ENCODE results near the gene UBP1. TPM values are rescaled to one million over a fixed set of nuclear protein-coding genes. Genes with fewer than 3 reads are reported as not detected.
"Not testable (repeated sequence)": the region's sequence is repeated elsewhere in the genome, so short reads cannot be mapped to it uniquely, and the experiment has no call there.

Gene UBP1
- total RNA-seq, 1 donor from 2014 or later: 59.8 TPM

DNA sequence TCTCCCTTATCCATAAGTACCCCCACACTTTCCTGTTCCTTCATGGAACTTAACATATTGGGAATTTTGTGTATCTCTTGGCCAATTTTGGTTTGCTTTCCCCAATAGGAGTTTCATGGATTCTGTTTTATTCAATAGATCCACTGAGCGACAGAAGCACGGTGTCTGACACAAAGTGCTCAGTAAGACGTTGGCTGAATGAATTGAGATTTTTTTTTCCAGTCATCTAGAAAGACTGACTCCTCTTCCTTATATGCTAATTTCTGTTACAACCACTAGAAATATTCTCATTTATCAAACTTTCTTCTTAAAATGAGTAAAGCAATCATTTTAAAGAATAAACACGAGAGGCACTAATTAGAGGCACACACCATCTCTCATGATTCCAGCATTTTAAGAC is 48.1 kb downstream of the UBP1 start:
- no peak for DNase-seq (ENCODE audit: low read depth, low spot score)

DNA sequence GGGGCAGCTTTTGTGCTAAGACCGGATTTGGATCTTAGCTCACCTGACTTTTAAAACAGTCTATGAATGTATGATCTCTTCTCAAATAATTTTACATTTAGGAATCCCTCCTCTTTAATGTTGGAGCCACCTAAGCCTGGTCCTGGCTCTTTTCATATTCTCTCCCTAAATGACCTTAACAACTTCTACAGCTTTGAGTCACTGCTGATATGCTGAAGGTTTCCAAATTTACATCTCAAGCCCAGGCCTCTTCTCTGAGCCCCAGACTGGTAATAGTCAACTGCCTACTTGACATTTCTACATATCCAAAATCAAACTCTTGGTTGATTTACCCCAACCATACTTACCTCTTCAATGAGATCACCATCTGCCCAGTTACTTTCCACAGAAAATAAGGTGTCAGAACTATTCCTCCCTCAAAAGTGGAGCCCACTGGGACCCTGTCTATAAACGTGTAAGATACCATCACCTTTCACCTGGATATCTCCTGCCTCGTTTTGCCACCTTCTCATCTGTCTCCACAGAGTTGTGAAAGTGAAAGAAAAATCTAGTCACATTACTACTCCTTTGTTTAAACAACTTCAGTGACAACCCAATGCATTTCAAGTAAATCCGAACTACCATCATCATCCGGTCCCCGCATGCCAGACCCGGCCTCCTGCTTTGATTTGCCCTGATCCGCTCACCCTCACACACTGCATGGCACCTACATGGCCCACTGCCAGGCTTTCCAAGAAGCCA is 48.8 kb downstream of the UBP1 start:
- DNase-seq (ENCODE audit: low read depth, low spot score): no peak

- DNase-seq (ENCODE audit: low read depth, low spot score): no peak
Measured at GRCh38 chr3:33389908-33390307, 50.3 kb downstream of the UBP1 start.

DNA sequence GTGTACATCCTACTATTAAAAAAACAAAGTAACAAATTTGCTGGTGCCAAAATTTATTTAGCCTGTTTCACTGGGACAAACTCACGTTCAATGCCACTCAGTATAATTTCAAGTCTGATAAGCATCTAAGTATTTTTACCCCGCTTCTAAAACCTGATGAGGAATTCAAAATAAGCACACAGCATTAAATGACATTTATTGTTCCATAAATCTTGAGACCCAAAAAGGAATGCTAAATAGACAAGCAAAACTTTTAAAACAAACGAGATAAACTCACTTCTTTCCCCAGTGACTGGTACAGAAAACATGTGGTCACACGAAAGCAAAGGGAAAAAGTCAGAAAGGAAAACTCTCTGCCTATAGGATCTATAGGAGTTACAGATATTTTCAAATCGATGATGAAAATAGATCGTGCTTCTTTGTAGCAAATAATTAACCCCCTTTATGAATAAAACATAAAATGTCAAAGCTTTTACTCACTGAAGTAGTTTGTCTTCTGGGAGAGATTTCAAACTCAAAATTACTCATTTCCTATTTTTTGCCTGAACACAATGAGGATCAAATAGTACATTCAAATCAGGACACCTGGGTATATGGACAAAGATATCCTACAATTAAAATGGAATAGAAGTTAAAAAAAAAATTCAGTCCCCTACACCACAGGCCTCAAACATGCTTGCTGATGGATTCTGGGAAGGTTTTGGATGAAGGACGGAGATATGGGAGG is 51.7 kb downstream of the UBP1 start:
- DNase-seq (ENCODE audit: low read depth, low spot score): peak; percentile 4

DNA sequence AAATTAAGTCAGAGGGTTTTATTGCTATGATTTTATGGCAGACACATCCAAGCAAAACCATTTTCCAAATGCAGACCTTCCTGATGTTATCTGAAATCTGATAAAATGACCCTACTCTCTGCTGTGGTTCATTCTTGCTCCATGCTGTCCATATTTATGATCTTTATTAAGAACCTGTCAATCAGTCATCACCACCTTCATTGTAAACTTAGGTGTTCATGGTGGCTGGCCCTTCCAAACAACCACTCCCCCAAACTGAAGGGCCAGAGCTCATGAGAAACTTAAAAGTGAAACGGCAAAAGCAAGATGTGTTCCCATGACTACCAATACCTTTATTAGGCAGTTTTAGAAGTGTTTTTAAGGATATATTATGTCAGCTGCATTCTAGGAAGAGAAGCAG is 53.6 kb downstream of the UBP1 start:
- no peak for DNase-seq (ENCODE audit: low read depth, low spot score)

DNA sequence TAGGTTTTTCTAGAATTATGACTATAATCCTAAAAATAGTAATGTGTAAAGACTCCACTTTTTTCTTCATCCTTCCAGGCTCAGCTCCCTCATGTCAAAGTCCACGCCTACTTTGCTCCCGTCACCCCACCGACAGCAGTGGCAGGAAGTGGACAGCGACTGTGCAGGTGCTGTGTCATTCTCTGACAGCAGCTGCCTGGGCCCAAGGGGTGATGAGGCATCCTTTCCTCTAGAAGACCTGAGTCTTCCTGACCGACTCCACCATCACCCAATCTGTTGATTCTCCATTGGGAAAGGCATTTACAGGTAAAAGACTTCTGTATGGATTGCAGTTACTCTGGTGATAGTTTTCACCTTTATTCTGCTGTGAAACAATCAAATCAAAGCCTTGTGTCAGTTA is 54.8 kb downstream of the UBP1 start:
- DNase-seq (ENCODE audit: low read depth, low spot score): no peak

- DNase-seq (ENCODE audit: low read depth, low spot score): no peak
Measured at GRCh38 chr3:33383951-33384350, 56.3 kb downstream of the UBP1 start.

DNA sequence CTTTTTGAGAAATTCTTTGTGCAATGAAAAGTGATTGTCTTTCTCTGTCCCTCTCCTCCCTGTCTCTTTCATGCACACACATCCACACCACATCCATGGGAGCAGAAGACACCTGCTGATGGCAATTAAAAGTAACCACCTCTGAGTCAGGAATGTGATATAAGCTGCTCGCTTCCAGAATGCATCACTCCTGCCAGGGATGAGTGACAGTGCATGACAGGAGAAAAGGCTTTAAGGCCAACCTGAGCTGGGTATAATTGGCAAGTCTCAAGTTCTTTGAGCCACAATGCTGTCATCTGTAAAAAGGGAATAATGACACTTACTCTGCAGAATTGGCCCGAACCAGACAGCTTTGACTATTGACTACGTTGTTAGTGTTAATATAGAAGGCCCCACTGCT is 59.6 kb downstream of the UBP1 start:
- no peak for DNase-seq (ENCODE audit: low read depth, low spot score)

GRCh38 chr3:33377931-33378330 is 62.3 kb downstream of the UBP1 start:
- DNase-seq (ENCODE audit: low read depth, low spot score): no peak

GRCh38 chr3:33377489-33377888 is 62.7 kb downstream of the UBP1 start:
- DNase-seq (ENCODE audit: low read depth, low spot score): no peak

DNA sequence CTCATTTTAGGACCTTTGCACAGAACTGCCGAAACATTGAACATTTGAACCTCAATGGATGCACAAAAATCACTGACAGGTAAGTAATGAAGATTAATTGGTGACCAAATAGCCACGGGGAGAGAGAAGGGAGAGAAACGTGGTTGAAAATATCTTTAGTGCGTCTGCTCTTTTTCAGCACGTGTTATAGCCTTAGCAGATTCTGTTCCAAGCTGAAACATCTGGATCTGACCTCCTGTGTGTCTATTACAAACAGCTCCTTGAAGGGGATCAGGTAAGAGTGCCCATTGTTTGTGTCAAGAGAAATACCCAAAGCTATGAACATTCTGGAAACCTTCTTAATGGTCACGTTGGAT is 67.1 kb downstream of the UBP1 start:
- no peak for DNase-seq (ENCODE audit: low read depth, low spot score)

GRCh38 chr3:33372218-33373081 is 67.8 kb downstream of the UBP1 start:
- no peak for DNase-seq (ENCODE audit: low read depth, low spot score)

GRCh38 chr3:33364531-33365128 is 75.6 kb downstream of the UBP1 start:
- DNase-seq (ENCODE audit: low read depth, low spot score): no peak

DNA sequence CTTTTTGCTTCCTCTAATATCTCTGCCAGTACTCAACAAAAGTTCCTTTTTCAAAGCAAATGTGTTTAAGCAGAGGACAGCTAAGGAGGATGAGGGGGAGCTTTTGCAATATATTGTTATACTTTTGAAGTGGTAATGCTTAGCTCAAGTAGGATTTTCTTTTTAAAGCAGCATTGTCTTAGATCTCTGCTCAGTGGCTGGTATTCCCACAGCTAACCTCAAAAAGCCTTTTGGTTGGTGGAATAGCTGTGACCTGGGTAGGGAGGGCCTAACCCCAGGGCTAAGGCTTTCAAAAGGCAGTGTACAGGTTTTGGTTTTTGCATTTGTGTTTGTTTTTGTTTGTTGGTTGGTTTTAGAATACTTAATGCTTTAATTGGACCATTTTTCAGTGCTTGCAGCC is 76.1 kb downstream of the UBP1 start:
- DNase-seq (ENCODE audit: low read depth, low spot score): no peak

- no peak for DNase-seq (ENCODE audit: low read depth, low spot score)
Measured at GRCh38 chr3:33363113-33363800, 76.9 kb downstream of the UBP1 start.

- DNase-seq (ENCODE audit: low read depth, low spot score): no peak
Measured at GRCh38 chr3:33360136-33360825, 79.9 kb downstream of the UBP1 start.

GRCh38 chr3:33358172-33358781 is 81.9 kb downstream of the UBP1 start:
- no peak for DNase-seq (ENCODE audit: low read depth, low spot score)

DNA sequence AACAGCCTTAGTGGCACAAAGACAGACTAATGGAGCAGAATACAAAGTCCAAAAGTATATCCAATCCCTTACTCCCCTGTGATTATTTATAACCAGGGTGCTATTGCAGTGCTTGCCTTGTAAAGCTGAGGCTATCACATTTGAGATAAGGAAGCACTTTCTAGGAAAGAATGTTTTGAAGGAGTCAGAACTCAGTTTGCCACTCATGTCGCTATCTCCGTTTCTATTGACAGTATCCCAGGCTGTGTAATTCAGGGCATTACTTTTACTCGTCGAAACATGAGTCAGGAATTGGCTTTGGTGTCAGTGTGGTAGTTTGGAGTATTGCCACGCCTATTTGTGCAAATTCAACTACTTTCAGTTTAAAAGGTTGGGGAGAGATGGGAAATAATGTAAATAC is 84.6 kb downstream of the UBP1 start:
- DNase-seq (ENCODE audit: low read depth, low spot score): no peak

GRCh38 chr3:33339758-33340157 is 100.4 kb downstream of the UBP1 start:
- DNase-seq (ENCODE audit: low read depth, low spot score): no peak

- DNase-seq (ENCODE audit: low read depth, low spot score): not testable (repeated sequence)
Measured at GRCh38 chr3:33338936-33339465, 101.2 kb downstream of the UBP1 start.
